Activated CD8-positive, alpha-beta memory T cell treated with anti-CD3 and anti-CD28 coated beads for 48 hours (primary cell): ENCODE measurements around the gene SYN1.
A peak's percentile ranks its signal among the peaks of the same experiment; 100 is the strongest.

Source experiments
- DNase-seq, 3 experiments: peaks; one replicate each; pipeline ENCODE4 v3.0.0-alpha.2; 2020; ENCODE audit warnings: low read depth in 2 of 3, low spot score in 2 of 3

The SYN1 gene

DNA sequence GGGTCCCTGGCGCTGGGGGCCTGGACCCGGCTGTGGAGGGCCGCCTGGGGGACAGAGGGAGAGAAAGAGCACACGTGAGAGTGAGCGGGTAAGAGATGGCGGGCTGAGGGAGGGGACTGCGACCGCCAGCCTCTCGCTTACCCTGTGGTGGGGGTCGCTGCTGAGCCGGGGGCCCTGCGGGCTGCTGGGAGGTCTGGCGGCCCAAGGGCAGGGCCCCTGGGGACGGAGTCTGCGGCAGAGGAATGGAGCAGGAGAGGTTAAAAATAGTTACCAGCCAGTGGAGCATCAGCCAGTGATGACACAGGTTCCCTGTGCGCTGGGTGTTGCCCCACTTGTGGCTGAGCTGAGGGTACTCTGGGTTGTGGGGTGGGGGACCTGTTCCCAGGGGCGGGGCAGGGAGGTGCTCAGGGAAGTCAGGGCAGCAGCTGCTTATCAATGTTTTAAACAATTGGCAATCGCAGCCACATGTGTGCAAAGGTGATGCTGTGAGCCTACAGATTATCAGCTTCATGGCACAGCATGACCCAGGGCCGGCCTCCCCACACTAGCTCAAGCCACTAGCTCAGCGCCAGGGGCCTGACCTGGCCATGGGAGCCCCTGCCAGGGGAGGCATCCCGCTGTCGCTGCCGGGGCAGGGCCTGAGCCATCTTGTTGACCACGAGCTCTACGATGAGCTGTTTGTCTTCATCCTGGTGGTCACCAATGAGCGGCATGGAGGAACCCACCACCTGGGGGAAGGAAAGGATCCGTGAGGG is 44.9 kb downstream of the SYN1 start:
- no peak for DNase-seq

- no peak for DNase-seq
Measured at GRCh38 chrX:47574076-47574546, 45.5 kb downstream of the SYN1 start.

GRCh38 chrX:47573341-47574075 is 46.1 kb downstream of the SYN1 start:
- DNase-seq, result no peak

GRCh38 chrX:47572773-47573340 is 46.8 kb downstream of the SYN1 start:
- no peak for DNase-seq

- DNase-seq, result no peak
Measured at GRCh38 chrX:47571896-47572295, 47.8 kb downstream of the SYN1 start.

DNA sequence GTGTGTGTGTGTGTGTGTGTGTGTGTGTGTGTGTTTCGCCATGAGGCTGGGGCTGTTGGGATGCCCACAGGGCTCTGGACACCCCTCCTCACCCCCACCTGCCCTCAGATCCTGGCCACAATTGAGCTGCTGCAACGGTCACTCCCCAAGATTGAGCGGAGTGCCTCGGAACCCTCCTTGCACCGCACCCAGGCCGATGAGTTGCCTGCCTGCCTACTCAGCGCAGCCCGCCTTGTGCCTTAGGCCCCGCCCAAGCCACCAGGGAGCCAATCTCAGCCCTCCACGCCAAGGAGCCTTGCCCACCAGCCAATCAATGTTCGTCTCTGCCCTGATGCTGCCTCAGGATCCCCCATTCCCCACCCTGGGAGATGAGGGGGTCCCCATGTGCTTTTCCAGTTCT is 48.4 kb downstream of the SYN1 start:
- no peak for DNase-seq

GRCh38 chrX:47570794-47571193 is 48.9 kb downstream of the SYN1 start:
- DNase-seq, result no peak

DNA sequence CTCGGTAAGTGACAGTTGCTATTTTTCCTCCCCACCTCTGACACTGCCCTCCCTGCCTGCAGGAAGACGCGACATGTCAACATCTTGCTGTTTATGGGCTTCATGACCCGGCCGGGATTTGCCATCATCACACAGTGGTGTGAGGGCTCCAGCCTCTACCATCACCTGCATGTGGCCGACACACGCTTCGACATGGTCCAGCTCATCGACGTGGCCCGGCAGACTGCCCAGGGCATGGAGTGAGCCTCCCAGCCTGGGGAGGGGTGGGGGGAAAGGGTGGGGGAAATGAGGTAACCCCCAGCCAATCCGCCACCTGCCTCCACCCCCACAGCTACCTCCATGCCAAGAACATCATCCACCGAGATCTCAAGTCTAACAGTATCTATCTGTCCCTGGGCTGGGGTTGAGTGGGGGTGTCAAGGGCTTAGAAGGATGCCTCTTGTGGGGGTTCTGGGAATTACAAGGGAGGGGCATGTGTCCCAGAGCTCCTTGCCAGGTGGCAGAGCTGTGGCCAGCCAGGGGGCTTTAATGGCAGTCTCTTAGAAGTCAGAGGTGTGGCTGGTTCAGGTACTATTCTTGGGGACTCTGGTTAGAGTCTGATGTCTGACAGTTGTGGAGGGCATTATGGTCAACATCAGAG is 50.9 kb downstream of the SYN1 start:
- no peak for DNase-seq

- no peak for DNase-seq
Measured at GRCh38 chrX:47566841-47567240, 52.8 kb downstream of the SYN1 start.

DNA sequence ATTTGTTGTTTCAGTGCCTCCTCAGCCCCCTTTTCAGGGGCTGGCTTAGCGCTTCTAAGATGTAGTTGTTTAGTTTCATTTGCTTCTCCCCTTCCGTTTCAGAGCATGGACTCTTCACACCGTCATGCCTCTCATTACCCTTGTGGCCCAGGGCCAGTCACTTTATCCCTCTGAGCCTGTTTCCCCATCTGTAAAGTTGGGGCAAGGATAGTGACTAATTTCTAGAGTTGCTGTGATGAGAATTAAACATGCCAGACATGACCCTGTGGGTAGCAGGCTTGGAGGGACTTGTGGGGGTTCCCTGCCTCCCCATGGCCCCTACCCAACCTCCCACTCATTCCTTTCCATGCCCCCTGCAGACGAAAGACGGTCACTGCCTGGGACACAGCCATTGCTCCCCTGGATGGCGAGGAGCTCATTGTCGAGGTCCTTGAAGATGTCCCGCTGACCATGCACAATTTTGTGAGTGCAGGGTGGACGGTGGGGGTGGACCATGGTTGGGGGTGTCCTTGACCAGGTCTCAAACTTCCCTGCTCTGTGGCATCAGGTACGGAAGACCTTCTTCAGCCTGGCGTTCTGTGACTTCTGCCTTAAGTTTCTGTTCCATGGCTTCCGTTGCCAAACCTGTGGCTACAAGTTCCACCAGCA is 55.1 kb downstream of the SYN1 start:
- no peak for DNase-seq

DNA sequence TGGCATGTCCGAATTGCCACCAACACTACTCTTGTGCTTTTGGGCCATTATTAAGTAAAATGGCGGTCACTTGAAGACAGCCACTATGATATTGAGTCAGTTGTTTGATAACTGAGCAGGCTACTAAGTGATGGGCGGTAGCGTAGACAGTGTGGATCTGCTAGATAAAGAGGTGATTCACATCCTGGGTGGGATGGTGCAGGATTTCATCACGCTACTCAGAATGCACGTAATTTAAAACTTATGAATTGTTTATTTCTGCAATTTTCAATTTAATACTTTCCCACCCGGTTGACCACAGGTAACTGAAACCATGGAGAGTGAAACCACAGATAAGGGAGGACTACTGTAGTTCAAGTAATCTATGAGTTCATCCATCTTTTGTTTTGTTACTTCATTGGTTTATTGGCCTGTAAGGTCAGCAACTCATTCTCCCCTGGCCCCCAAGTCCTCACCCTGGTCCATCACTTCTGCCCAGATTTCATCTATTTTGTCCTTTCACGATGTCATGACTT is 55.8 kb downstream of the SYN1 start:
- DNase-seq, result no peak

- DNase-seq, result no peak
Measured at GRCh38 chrX:47562615-47563243, 56.9 kb downstream of the SYN1 start.

DNA sequence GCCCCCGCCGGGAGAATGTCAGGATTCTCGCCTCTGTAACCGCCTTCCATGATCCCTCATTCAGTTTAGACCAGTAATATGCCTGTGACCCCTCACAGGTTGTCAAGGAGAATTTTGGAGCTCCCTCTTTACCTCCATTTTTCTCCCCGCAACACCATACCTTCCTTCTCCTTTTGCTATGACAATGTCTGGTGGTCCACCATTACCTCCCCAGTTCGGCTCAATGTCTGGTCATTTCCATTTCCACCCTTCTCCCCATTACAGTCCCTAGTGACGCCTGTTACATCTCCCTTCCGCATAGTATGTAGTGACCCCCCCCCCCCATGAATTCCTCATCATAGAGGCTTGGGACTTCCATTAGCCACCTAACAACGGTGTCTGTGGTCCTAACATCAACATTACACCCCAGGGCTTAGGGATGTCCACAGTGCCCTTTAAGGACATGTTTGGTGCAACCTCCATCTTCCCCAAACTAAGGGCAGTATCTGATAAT is 58.0 kb downstream of the SYN1 start:
- DNase-seq, result no peak

DNA sequence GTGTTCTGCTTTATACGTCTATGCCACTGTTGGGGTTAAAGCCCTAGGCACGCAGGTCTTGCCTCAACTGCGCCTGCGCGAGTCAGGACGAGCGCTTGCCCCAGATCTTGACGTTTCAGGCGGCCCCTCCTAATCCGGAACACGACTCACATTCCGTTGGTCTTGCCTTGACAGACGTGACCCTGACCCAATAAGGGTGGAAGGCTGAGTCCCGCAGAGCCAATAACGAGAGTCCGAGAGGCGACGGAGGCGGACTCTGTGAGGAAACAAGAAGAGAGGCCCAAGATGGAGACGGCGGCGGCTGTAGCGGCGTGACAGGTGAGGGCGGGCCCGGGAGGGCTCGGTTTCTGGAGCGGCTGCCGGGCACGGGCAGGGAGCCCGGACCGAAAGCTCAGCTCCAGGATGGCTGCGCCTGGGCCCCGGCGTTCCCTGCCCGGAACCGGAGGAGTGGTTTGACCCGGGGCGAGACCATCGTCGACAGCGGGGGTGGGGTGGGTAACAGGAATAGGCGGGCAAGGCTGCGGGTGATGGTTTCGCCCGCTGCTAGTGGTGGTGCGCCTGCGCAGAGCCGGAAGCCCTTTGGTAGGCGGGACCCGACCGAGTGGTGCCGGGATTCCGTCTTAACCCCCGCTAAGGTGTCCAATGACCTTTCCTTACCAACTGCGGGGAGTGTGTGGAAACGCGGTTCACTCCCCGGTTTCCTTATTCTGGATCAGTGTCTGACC is 58.6 kb downstream of the SYN1 start, which contains the start of gene ARAF:
Gene ARAF, plus strand, starts transcription at position 272 of the 725 bp plus-strand sequence. CDS start 1,763 bp downstream, outside the sequence.
- peak; percentile 74 to 86 (median 75) for DNase-seq

DNA sequence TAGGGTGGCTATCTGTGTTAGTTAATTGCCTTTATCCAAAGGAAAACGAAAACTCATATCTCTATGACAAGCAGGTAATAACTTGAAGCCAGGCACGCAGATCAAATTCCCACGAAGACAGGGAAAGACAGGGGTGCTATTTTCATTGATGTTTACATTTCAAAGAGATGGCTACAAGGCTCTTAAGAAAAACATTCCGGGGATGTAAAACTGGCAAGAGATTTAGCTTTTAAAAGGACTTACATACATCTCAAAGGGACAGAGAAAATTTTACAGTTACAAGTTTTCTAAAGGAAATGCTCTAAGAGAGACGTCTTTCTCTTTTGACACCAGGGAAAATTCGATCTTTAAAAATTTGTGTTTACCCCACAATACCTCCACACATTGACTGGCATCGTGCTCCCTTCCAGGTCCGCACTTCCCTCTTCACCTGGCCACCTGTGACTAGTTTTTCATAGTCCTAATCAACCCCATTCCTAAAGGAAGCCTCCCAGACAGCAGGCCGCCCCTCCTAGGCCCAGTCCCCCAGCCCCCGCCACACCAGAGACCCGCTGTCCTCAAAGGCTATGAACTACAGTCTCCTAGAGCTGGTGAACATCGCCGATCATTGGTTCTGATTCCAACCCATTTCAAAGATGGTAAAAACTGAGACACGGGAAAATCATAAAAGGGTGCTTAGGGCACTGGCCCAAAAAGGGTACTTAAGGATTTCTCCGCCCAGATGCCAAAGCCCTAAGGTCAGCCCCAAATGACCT is 59.3 kb downstream of the SYN1 start:
- no peak for DNase-seq

- DNase-seq, result no peak
Measured at GRCh38 chrX:47558436-47558835, 61.2 kb downstream of the SYN1 start.

DNA sequence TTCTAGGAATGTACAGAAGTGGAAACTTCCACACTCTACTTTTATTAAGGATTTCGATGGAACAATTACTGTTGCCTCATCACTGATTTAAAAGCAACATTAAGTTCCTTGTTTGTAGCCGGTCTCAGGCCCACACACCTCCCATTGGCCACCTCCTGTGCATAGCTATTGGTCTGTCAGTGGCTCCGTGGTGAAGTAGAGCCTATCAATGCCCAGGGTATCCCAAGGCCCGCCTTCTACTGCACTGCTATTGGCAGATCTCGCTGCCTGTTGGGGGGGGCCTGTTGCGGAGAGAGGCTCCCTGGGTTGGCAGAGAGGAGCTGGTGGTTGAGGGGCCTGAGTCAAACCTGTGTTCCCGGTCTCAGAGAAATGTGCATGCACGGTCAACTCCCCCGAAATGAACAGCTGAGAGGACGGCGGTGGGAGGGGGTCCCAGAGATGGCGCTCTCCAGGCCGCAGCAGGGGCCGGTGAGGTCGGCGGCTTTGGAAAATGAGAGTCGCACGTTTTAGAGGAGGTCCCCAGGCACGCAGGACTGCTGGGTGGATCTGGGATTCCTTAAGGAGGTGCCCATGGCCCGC is 63.5 kb downstream of the SYN1 start:
- peak; percentile 23 to 52 (median 48) for DNase-seq

GRCh38 chrX:47543496-47543895 is 76.2 kb downstream of the SYN1 start:
- no peak for DNase-seq
